Stimulated activated CD4-positive, alpha-beta T cell treated with anti-CD3 and anti-CD28 coated beads, Interleukin-12 subunit alpha, Interleukin-12 subunit beta, amount 100 ng/mL, for 48 hours (primary cell): ENCODE measurements around the gene ST6GAL1.
"Not testable (repeated sequence)": the region's sequence is repeated elsewhere in the genome, so short reads cannot be mapped to it uniquely, and the experiment has no call there.

Experiments
- DNase-seq, 3 donors: peaks; one replicate each; pipeline ENCODE4 v3.0.0-alpha.2; 2020; ENCODE audit warnings: low read depth in 2 of 3, low spot score in 1 of 3

The ST6GAL1 gene

DNA sequence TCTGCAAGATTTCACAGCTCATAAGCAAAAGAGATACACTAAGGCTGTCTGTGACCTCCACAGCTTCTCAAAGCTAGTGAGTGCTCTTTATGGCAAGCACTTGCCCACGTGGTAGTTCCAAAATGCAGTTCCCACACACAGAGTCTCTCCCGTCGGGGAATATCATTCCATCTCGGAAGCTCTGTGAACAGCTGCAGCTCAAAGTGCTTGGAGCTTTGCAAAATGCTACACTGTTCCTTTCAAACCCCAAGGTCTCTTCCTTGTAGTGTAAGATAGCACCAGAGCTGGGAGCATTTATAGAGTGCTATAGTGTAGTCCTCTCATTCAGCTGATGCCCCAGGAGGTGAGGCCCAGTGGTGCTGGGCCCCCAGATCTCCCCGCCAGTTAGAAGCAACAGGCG is 36.1 kb downstream of the ST6GAL1 start:
- no peak for DNase-seq

DNA sequence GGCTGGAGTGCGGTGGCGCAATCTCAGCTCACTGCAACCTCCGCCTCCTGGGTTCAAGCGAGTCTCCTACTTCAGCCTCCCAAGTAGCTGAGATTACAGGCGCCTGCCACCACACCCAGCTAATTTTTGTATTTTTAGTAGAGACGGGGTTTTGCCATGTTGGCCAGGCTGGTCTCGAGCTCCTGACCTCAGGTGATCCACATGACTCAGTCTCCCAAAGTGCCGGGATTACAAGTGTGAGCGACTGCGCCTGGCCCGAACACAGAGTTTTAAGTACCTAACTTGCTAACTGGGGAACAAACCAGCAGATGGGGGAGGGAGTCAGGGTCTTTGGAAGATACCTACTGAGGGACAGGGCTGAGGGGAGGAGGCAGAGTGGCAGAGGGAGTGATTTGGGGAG is 36.9 kb downstream of the ST6GAL1 start:
- not testable (repeated sequence) for DNase-seq

DNA sequence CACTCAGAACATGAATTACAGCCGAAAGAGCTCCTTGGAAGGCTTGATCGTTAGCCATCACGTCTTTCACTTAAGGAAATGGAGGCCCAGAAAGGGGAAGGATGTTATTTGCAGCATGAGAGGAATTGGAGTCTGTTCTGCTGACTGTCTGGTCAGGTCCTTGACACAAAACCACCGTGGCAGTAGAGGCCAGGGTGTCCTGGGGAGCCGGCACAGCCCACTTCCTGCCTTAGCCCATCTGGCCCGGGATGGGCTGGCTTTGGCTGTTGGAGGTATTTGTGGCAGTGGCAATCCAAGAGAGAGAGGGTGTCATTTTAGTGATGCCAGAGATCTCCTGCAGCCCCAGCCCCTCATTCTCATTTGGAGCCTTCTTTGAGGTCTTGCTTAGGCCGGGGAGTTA is 37.4 kb downstream of the ST6GAL1 start:
- no peak for DNase-seq

DNA sequence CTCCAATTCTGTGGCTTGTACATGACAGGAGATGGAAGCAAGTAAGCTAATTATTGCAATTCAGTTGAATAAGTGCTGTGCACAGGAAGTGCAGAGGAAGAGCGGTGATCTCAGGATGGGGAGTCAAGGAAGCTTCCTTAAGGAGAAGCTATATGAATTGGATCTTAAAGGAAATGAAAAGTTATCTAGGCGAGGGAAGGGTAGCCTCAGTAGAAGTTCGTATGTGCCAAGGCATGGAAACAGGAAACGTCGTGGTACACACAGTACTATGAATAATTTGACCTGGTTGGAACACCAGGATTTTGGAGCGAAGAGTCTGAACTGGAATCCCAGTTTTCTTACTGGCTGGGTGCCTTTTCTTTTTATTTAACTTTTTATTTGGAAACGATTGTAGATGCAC is 39.3 kb downstream of the ST6GAL1 start:
- no peak for DNase-seq

DNA sequence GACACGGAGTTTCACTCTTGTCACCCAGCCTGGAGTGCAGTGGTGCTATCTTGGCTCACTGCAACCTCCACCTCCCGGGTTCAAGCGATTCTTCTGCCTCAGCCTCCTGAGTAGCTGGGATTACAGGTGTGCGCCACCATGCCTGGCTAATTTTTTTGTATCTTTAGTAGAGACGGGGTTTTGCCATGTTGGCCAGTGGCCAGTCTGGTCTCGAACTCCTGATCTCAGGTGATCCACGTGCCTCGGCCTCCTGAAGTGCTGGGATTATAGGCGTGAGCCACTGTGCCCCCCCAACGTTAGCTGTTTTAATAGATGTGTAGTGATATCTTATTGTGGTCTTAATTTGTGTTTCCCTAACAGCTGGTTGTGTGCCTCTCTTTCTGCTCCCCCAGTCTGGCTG is 40.8 kb downstream of the ST6GAL1 start:
- not testable (repeated sequence) for DNase-seq

DNA sequence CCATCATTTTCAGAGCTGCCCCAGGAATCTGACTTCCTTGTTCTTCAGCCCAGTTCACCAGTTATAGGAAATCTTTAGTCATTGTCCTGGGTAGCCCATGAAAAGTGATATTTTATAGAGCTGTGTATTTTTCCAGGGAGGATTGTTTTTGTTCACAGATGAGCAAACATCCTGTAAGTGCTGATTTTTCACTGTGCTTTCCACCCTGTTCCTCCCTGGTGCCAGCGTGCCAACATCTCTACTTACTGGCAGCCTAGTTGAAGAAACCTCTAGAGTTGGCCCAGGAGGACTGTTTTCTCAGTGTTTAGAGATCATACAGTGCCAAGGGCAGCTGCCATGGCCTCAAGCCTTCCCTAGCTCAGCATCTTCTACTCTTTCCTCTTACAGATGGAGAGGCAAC is 41.3 kb downstream of the ST6GAL1 start:
- no peak for DNase-seq

DNA sequence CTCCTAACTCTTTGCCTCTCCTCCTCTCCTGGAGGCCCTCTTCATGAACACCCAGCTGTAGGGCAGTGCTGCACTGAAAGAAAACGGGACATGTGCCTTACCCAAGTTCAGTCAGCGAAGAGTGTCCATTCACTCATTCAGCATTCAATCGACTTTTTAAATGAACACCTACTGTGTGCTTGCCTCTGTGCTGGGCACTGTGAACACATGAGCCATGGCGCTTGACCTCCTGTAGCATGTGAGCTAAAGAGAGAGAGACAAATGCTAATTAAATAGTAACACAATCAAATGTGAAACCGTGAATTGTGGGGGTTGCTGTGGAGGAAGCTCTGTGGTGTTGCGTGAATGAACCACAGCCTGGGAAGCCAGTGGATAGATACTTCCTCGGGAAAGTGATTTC is 43.4 kb downstream of the ST6GAL1 start:
- DNase-seq = no peak

DNA sequence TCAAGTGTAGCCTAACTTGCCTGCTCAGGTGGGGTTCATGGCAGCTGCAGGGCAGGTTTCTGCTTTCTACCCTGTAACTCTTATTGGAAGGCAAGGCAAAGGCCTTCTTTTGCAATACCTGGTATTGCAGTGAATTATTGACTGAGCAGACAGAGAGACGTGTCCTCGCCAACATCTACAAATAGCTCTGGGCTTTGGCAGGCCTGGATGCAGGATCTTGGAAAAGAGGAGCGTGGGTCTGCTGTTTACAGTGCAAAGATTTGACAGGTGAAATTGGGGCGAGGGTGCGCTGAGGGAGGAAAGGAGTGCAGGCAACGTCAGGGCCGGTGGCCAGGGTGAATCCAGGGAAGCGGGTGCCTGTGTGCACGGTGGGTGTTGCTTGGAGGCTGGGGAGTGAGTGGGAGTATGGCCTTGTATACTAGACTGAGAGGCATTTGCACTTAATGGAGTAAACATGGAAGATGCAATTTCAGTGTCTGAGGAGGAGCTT is 44.5 kb downstream of the ST6GAL1 start:
- DNase-seq = no peak

DNA sequence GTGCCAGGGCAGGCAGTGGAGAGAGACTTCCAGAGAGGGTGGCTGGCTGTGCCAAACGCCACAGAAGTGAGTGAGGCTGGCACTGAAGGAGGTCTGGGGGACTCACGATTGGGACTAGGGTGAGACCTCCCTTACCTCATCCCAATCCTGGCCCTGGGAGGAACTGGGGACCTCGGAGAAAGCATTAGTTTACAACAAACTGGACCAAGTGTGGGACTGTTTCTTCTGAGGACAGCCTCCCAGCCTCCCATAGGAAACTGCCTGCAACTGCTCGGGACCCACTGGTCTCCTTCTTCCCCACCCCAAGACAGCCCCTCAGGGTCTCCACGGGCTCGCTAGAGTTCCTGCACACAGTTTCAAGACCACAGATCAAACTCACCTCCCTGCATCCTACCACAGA is 45.4 kb downstream of the ST6GAL1 start:
- no peak for DNase-seq

DNA sequence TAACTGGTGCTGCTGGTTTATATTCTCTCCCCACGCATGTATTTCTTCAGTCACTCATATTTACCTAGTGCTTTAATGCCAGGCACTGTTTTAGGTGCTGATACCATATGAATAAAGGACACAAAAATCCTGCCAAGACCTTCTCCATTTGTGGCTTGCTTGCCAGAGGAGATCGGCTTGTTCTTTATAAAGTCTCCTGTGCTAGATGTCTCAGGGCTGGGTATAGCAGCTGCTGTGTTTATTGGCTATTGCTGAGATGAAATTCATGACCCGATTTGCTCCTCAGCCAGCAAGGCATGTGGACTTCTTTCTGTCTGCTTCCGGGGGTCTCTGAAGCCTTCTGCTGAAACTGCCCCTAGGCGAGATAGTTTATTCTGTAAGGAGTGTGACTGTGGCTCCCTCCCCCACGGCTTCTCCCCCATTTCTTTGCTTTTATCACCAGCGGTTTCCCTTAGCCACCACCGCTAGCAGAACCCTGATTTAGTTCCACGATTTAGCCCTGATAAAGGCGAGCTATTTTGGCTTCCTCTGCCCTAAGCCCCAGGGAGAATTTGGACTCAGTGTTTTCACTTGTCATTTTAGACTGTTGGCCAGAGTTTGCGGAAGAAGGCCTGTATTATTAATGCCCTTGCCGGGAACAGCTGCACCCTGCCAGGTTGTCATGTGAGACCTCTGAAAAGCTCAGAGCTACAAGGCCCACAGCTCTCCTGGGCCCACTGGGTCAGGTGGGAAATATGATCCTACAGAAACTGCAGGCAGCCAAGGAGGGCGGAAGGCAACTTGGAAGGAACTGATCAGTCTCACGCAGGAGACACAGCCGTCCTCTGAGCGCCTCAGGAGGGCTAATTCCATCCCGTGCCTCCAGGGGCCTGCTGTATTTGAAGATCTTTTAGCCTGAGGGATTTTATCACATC is 46.8 kb downstream of the ST6GAL1 start:
- no peak for DNase-seq

DNA sequence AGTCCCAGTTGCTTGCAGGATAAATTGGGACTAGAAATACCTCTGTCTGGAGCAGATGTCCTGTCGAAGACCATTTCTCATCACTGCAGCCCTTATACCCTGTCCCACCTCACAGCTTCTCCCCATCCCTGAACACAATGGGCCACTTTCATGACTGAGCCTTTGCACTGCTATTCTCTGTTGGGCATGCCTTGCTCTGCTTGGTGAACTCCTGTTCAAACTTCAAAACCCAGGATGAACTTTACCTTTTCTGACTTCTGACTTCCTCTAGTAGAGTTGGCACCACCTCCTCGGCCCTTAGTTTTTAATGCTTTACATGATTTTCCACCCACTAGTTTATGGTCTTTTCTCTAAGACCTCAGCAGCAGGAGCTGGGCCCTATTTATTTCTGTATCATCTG is 48.4 kb downstream of the ST6GAL1 start:
- no peak for DNase-seq

DNA sequence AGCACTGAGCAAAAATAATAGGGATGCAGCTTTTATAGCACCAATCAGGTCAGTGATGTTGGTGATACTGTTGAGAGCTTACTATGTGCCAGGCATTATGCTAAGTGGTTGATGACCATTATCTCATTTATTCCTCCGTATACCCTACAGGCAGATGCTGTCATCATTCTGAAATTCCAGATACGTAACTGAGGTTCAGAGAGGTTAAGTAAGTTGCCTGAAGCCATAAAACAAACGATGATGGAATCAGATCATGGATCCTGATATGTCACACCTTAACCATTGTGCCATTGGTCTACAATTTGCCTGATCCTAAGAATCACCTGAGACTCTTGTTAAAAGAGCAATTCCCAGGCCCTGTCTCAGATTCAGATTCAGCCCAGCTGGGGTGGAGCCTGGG is 49.5 kb downstream of the ST6GAL1 start:
- no peak for DNase-seq

DNA sequence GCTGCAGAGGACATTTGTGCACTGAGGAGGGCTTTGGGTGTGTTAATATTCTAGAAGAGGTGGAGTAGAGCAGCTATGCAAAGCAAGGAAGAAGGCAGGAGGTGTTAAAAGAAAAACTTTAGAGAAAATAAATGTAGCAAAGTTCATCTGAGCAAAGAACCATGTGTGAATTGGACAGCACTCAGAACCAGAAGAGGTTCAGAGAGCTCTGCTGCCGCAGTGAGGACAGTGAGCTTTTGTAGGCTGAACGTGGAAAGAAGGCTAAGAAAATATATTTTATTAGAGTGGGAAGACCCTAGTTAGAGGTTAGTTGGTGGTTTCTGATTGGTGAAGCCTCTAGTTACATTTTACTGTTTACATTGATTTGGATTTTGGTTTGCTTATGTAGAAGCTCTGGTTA is 50.7 kb downstream of the ST6GAL1 start:
- DNase-seq = no peak

DNA sequence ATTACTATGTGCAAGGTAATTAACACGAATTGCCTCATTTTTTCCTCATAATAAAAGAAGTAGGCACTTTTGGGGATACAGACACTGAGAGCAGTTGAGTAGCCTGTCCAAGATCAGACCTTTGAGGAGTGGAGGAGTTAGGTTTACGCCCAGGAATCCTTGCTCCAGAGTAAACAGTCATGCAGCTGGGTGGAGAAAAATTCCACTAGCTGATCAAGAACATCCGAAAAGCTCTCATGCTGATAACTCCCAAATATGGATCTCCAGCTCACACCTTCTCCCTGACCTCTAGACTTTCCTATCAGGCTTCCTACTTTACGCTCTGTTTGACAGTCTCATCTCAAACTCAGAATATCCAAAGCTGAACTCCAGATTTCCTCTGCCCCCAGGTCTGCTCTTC is 53.3 kb downstream of the ST6GAL1 start:
- no peak for DNase-seq

DNA sequence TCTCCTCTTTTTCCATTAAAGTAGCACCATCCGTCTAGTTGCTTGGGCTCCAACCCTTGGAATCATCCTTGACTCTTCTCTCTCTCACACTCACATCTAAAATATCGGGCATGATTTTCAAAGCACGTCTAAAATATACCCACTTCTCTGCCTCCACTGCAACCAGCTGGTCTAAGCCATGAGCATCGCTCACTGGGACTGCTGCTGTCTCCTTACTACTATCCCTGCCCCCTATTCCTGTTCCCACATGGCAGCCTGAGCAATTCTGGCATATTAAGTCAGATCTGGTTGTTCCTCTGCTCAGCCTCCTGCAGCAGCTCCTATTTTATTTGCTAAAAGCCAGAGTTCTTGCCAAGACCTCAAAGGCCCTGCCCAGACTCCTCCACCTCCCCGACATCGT is 53.7 kb downstream of the ST6GAL1 start:
- no peak for DNase-seq

DNA sequence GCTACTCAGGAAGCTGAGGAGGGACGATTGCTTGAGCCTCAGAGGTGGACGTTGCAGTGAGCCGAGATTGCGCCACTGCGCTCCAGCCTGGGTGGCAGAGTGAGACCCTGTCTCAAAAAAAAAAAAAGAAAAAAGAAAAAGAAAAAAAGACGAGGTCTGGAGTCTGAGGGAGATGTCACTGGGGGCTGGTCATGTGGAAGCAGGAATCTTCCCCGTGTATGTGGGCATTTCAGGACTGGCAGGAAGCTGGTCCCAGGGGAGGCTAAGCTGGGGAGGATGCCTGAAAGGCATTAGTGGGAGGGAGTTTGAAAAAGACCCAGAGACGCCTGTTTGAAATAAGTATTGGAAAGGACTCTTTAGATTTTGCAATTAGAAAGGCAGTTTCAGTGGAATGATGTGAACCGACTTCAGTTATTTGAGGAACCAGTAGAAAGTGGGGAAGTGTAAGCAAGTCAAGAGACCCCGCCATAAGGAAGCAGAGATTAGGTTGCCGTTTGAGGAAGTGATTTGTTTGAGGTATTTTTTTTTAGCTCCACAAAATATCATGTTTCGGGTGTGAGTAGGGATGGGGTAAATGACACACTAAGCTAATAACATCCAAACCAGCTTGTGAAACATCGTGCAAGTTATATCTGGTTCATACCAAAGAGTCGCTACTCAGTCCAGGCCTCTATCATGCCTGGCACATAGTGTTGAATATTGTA is 55.5 kb downstream of the ST6GAL1 start:
- DNase-seq = no peak

DNA sequence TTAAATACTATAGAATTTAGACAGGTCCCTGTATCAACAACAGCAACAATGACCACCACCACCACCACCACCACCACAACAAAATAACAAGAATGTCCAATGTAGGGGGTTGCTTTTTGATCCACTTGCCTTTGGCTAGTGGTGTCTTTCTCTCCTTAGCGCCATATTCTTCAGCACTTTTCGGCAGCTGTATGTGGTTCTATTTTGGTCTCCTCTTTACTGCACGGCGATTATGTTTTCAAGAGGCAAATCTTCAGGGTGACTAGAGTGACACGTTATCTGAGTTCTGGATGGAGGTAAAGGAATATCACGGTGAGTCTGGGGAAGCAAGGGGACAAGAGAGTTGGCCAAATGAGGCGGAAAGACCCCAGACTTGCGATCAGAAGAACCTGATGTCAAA is 56.1 kb downstream of the ST6GAL1 start:
- DNase-seq = no peak

DNA sequence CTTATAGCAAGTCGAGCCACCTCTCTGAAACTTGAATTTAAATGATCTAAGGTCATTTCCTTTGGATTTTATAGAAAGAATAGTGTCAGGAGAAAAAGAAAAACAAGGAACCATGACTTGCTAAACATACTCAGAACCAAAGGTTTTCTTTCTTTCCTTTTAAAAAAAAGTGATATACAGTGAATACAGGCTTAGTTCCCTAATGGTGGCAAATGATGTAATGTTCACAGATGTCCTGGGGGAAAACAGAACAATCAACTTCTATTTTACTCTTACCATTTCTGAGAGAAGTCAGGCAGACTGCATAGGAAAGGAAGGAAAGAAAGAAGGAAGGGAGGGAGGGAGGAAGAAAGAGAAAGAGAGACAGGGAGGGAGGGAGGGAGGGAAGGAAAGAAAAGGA is 56.5 kb downstream of the ST6GAL1 start:
- no peak for DNase-seq

DNA sequence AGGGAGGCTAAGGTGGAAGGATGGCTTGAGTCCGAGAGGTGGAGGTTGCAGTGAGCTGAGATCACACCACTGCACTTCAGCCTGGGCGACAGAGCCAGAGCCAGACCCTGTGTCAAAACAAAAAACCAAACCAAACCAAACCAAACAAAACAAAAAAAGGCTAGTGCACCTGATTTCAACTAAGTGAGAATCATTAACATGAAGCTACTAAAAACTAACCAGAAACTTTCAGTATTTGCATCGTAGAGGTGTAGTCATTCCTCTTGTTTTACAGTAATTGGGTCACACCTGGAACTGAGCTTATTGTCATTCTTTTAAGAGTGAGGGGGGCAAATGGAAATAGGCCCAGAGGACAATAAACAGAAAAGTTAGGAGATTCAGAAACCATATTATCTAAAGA is 58.5 kb downstream of the ST6GAL1 start:
- DNase-seq = no peak

DNA sequence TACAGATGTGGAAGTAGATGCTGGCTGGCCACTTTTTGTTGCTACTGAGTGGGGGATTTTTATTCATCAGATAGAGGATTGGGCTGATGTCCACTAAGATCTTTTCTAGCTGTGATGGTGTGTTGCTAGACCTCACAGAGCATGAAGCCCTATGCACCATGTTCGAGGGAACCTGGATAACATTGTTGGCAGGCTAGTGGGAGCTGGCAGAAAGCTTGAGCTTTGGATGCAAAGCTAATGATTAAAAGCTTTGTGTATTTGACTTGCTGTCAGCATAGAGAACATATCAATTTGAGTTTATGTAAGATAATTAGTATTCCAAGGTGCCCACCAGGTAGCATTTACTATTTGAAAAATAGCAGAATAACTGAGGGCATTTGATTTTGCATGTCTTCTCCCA is 59.1 kb downstream of the ST6GAL1 start:
- DNase-seq = no peak

DNA sequence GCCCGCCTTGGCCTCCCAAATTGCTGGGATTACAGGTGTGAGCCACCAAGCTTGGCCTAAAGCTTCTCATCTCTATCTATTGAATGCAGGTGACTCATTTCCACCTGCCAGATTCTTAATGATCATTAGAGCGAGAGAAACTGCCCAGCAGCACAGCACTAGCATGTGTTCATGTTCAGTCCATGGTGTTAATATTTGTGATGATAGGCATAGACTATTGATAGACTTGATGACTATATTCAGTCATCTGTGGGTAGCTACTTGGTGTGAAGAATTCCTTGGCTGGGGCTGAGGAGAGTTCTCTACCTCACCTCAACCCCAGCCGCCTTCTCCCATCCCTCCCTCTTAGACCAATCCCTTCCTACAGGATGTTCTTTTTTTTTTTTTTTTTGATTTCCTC is 60.0 kb downstream of the ST6GAL1 start:
- DNase-seq = no peak

DNA sequence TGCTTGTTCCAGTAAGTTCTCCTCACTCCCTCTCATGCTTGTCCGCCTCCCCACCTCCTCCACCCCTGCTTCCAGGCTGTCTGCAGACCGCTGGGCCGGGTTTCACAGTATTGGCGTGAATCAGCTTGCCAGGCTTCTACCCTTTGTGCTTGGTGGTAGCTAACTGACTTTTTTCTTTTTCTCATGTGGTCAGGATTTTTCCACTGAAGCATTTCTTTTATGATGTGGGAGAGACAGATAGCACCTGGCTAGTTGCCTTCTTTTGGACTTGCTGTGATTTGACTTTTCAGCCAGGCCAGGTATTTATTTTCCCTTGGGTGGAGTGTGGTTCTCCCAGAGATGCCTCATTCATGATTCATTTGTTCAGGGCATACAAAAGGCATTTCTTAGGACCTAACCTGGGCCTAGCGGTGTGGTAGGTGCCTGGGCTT is 60.6 kb downstream of the ST6GAL1 start:
- no peak for DNase-seq
